ENCODE measurements around the gene NADK2.

Gene NADK2

GRCh38 chr5:36162810-36163486 lies 78.8 kb downstream of the NADK2 start:
- Histone ChIP-seq H3K27ac (ENCODE audit: extremely low read depth, low read depth, low read length) (no peak overlapping the region), H3K36me3 (ENCODE audit: control insufficient read depth in 2 of 2, insufficient read depth in 1 of 2, low read length in 2 of 2) (peaks cover 56 to 100% of the 10 kb centered on the region in 2 experiments), H3K4me1 (ENCODE audit: control insufficient read depth, insufficient read depth, low read length) (no peaks in the 10 kb centered on the region), H3K9me3 (ENCODE audit: control insufficient read depth, insufficient read depth, low read depth, low read length) (no peaks in the 10 kb centered on the region), H3K4me3 (ENCODE audit: low read depth, low read length) (no peak overlapping the region)
- ChIA-PET CTCF (interaction anchor here (1.0 kb wide), 1 partner anchor 15 kb away, joined by 3 read pairs; no protein-coding TSS in a partner anchor), POLR2A (no interaction called here)
- TF ChIP-seq ZNF221 (tag by site-specific recombination; IDR thresholded peaks at IDR 0.05; ENCODE audit: borderline replicate concordance) (no peak), ZBTB8A (tag by site-specific recombination; IDR thresholded peaks at IDR 0.05) (no peak), ZNF184 (tag by site-specific recombination; IDR thresholded peaks at IDR 0.05) (no peak), ZNF423 (tag by site-specific recombination; IDR thresholded peaks at IDR 0.05) (no peak), ZNF596 (tag by site-specific recombination; IDR thresholded peaks at IDR 0.05) (no peak), ZNF132 (tag by site-specific recombination; IDR thresholded peaks at IDR 0.05; ENCODE audit: borderline replicate concordance) (no peak)

GRCh38 chr5:36161361-36161760 lies 80.4 kb downstream of the NADK2 start:
- H3K4me3 ChIP-seq (ENCODE audit: low read depth, low read length) = no peak overlapping the region
- POLR2A ChIA-PET = interaction anchor here (0.6 to 1.9 kb wide), 3 partner anchors 9 to 19 kb away, joined by 3 to 9 read pairs (median 3); partner anchors contain the start of genes LMBRD2 and SKP2
- CTCF ChIA-PET = interaction anchor here (0.6 to 1.6 kb wide), 4 partner anchors 8 to 345 kb away, joined by 3 to 4 read pairs (median 4); no protein-coding TSS in a partner anchor

More at GRCh38 chr5:36161361-36161760, 80.4 kb downstream of the NADK2 start:
- Histone ChIP-seq H3K4me1 (ENCODE audit: control insufficient read depth, insufficient read depth, low read length) (no peaks in the 10 kb centered on the region), H3K27ac (ENCODE audit: extremely low read depth, low read depth, low read length) (no peak overlapping the region), H3K36me3 (ENCODE audit: control insufficient read depth in 2 of 2, insufficient read depth in 1 of 2, low read length in 2 of 2) (peaks cover 45 to 100% of the 10 kb centered on the region in 2 experiments; a peak in 2 of 3 replicates), H3K9me3 (ENCODE audit: control insufficient read depth, insufficient read depth, low read depth, low read length) (no peaks in the 10 kb centered on the region)
- TF ChIP-seq ZNF341 (tag by site-specific recombination; IDR thresholded peaks at IDR 0.05; ENCODE audit: low read depth) (no peak), ZNF157 (tag by site-specific recombination; IDR thresholded peaks at IDR 0.05) (no peak), OSR2 (tag by site-specific recombination; IDR thresholded peaks at IDR 0.05) (no peak), PRDM6 (tag by site-specific recombination; IDR thresholded peaks at IDR 0.05) (no peak), ATF2 (tag by site-specific recombination; IDR thresholded peaks at IDR 0.05; ENCODE audit: low read depth) (no peak), SCRT2 (tag by site-specific recombination; IDR thresholded peaks at IDR 0.05) (no peak), PRDM1 (tag by site-specific recombination; IDR thresholded peaks at IDR 0.05) (no peak), SCRT1 (tag by site-specific recombination; IDR thresholded peaks at IDR 0.05; ENCODE audit: borderline replicate concordance) (no peak), ZNF132 (tag by site-specific recombination; IDR thresholded peaks at IDR 0.05; ENCODE audit: borderline replicate concordance) (no peak), ZNF416 (tag by site-specific recombination; IDR thresholded peaks at IDR 0.05) (no peak), KLF16 (tag by site-specific recombination; IDR thresholded peaks at IDR 0.05) (no peak), ZNF544 (tag by site-specific recombination; IDR thresholded peaks at IDR 0.05) (no peak)
- TF ChIP-seq, protein P1, sequence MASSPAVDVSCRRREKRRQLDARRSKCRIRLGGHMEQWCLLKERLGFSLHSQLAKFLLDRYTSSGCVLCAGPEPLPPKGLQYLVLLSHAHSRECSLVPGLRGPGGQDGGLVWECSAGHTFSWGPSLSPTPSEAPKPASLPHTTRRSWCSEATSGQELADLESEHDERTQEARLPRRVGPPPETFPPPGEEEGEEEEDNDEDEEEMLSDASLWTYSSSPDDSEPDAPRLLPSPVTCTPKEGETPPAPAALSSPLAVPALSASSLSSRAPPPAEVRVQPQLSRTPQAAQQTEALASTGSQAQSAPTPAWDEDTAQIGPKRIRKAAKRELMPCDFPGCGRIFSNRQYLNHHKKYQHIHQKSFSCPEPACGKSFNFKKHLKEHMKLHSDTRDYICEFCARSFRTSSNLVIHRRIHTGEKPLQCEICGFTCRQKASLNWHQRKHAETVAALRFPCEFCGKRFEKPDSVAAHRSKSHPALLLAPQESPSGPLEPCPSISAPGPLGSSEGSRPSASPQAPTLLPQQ (tag by site-specific recombination; IDR thresholded peaks at IDR 0.05) = no peak
- TF ChIP-seq, protein P2, sequence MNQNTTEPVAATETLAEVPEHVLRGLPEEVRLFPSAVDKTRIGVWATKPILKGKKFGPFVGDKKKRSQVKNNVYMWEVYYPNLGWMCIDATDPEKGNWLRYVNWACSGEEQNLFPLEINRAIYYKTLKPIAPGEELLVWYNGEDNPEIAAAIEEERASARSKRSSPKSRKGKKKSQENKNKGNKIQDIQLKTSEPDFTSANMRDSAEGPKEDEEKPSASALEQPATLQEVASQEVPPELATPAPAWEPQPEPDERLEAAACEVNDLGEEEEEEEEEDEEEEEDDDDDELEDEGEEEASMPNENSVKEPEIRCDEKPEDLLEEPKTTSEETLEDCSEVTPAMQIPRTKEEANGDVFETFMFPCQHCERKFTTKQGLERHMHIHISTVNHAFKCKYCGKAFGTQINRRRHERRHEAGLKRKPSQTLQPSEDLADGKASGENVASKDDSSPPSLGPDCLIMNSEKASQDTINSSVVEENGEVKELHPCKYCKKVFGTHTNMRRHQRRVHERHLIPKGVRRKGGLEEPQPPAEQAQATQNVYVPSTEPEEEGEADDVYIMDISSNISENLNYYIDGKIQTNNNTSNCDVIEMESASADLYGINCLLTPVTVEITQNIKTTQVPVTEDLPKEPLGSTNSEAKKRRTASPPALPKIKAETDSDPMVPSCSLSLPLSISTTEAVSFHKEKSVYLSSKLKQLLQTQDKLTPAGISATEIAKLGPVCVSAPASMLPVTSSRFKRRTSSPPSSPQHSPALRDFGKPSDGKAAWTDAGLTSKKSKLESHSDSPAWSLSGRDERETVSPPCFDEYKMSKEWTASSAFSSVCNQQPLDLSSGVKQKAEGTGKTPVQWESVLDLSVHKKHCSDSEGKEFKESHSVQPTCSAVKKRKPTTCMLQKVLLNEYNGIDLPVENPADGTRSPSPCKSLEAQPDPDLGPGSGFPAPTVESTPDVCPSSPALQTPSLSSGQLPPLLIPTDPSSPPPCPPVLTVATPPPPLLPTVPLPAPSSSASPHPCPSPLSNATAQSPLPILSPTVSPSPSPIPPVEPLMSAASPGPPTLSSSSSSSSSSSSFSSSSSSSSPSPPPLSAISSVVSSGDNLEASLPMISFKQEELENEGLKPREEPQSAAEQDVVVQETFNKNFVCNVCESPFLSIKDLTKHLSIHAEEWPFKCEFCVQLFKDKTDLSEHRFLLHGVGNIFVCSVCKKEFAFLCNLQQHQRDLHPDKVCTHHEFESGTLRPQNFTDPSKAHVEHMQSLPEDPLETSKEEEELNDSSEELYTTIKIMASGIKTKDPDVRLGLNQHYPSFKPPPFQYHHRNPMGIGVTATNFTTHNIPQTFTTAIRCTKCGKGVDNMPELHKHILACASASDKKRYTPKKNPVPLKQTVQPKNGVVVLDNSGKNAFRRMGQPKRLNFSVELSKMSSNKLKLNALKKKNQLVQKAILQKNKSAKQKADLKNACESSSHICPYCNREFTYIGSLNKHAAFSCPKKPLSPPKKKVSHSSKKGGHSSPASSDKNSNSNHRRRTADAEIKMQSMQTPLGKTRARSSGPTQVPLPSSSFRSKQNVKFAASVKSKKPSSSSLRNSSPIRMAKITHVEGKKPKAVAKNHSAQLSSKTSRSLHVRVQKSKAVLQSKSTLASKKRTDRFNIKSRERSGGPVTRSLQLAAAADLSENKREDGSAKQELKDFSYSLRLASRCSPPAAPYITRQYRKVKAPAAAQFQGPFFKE (tag by site-specific recombination; IDR thresholded peaks at IDR 0.05; ENCODE audit: borderline replicate concordance) = no peak
- TF ChIP-seq, protein P3, sequence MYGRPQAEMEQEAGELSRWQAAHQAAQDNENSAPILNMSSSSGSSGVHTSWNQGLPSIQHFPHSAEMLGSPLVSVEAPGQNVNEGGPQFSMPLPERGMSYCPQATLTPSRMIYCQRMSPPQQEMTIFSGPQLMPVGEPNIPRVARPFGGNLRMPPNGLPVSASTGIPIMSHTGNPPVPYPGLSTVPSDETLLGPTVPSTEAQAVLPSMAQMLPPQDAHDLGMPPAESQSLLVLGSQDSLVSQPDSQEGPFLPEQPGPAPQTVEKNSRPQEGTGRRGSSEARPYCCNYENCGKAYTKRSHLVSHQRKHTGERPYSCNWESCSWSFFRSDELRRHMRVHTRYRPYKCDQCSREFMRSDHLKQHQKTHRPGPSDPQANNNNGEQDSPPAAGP (tag by site-specific recombination; IDR thresholded peaks at IDR 0.05) = no peak
